Anterior cingulate cortex (tissue), 58 donors: ENCODE data around the gene ASB16.
"Not testable (repeated sequence)": the region's sequence is repeated elsewhere in the genome, so short reads cannot be mapped to it uniquely, and the experiment has no call there.

Experiments used
- DNase-seq, 58 donors: peaks; one replicate each; lab custom pipeline; 2025; lab: John Stamatoyannopoulos, UW

The ASB16 gene

GRCh38 chr17:44146375-44147346 is 23.8 kb upstream of the ASB16 start:
- DNase-seq = no peak

GRCh38 chr17:44147812-44148211 is 22.7 kb upstream of the ASB16 start:
- DNase-seq = no peak

- DNase-seq = not testable (repeated sequence)
Observed at GRCh38 chr17:44149066-44149465, 21.4 kb upstream of the ASB16 start.

GRCh38 chr17:44149750-44150329 is 20.7 kb upstream of the ASB16 start:
- no peak for DNase-seq

- DNase-seq = no peak
Observed at GRCh38 chr17:44152875-44153274, 17.6 kb upstream of the ASB16 start.

- no peak for DNase-seq
Observed at GRCh38 chr17:44155488-44155887, 15.0 kb upstream of the ASB16 start.

GRCh38 chr17:44159519-44160210 is 10.8 kb upstream of the ASB16 start:
- no peak for DNase-seq

- no peak for DNase-seq
Observed at GRCh38 chr17:44164476-44164875, 6.0 kb upstream of the ASB16 start.

GRCh38 chr17:44167181-44167861 is 3.2 kb upstream of the ASB16 start:
- no peak for DNase-seq

GRCh38 chr17:44170135-44170498 is 387 bp upstream of the ASB16 start:
- DNase-seq = no peak

GRCh38 chr17:44171931-44172455 is 1.5 kb downstream of the ASB16 start:
- DNase-seq = no peak

GRCh38 chr17:44174427-44174826 is 3.9 kb downstream of the ASB16 start:
- DNase-seq = no peak

GRCh38 chr17:44176257-44176656 is 5.8 kb downstream of the ASB16 start:
- no peak for DNase-seq

GRCh38 chr17:44176671-44177501 is 6.4 kb downstream of the ASB16 start:
- no peak for DNase-seq

- no peak for DNase-seq
Observed at GRCh38 chr17:44177640-44178039, 7.1 kb downstream of the ASB16 start.

- no peak for DNase-seq
Observed at GRCh38 chr17:44178133-44178532, 7.6 kb downstream of the ASB16 start.

- DNase-seq = no peak
Observed at GRCh38 chr17:44183024-44183423, 12.5 kb downstream of the ASB16 start.

- DNase-seq = no peak
Observed at GRCh38 chr17:44184212-44184810, 13.8 kb downstream of the ASB16 start.
